ENCODE data around the gene RHNO1. TPM values are rescaled to one million over a fixed set of nuclear protein-coding genes. Genes with fewer than 3 reads are reported as not detected.

RHNO1 gene
- total RNA-seq, 6 donors from 2014 or later: 9.4 to 15.7 (median 12.3) TPM

GRCh38 chr12:2854669-2855453, 22.2 kb upstream of the RHNO1 start:
- TF ChIP-seq EP300 (IDR thresholded peaks at IDR 0.05): no peak
- TF ChIP-seq POLR2AphosphoS5 (IDR thresholded peaks at IDR 0.05): no peak
- no peak for TF ChIP-seq CTCF (IDR thresholded peaks at IDR 0.05)

GRCh38 chr12:2855546-2855945, 21.5 kb upstream of the RHNO1 start:
- H3K4me1 ChIP-seq: peaks cover 0 to 3% (median 0%) of the 10 kb centered on the region in 4 donors
- no peaks in the 10 kb centered on the region for H3K27me3 ChIP-seq
- H3K4me3 ChIP-seq: no peak overlapping the region
- H3K36me3 ChIP-seq: peaks cover 0 to 14% (median 2%) of the 10 kb centered on the region in 4 donors
- DNase-seq (no peak), ATAC-seq (ENCODE audit: low FRiP score in 2 of 2) (no peak)
- TF ChIP-seq CTCF (IDR thresholded peaks at IDR 0.05) (no peak), POLR2AphosphoS5 (IDR thresholded peaks at IDR 0.05) (no peak), EP300 (IDR thresholded peaks at IDR 0.05) (no peak), POLR2A (IDR thresholded peaks at IDR 0.05) (no peak)
- H3K9me3 ChIP-seq: no peaks in the 10 kb centered on the region
- 88 to 98% methylated on average over 7 of the region's 7 CpGs for WGBS, 2 donors
- H3K27ac ChIP-seq: no peak overlapping the region

More at GRCh38 chr12:2854669-2855453, 22.2 kb upstream of the RHNO1 start:
- 91% methylated on average over 21 to 25 of the region's 25 CpGs for WGBS, 2 donors
- DNase-seq (no peak), ATAC-seq (ENCODE audit: low FRiP score in 2 of 2) (no peak)
- no peak overlapping the region for H3K4me3 ChIP-seq
- H3K9me3 ChIP-seq: no peaks in the 10 kb centered on the region
- H3K27me3 ChIP-seq: no peaks in the 10 kb centered on the region
- H3K27ac ChIP-seq: no peak overlapping the region
- H3K4me1 ChIP-seq: peaks cover 0 to 3% (median 0%) of the 10 kb centered on the region in 4 donors
- peaks cover 0 to 14% (median 2%) of the 10 kb centered on the region in 4 donors for H3K36me3 ChIP-seq

GRCh38 chr12:2856051-2856450, 21.0 kb upstream of the RHNO1 start:
- ATAC-seq (ENCODE audit: low FRiP score in 2 of 2) (no peak), DNase-seq (no peak)
- no peaks in the 10 kb centered on the region for H3K27me3 ChIP-seq
- H3K4me1 ChIP-seq: peaks cover 0 to 3% (median 0%) of the 10 kb centered on the region in 4 donors
- H3K4me3 ChIP-seq: no peak overlapping the region
- H3K9me3 ChIP-seq: no peaks in the 10 kb centered on the region
- H3K36me3 ChIP-seq: peaks cover 0 to 14% (median 2%) of the 10 kb centered on the region in 4 donors
- 89 to 92% methylated on average over 3 of the region's 3 CpGs for WGBS, 2 donors
- no peak for TF ChIP-seq CTCF (IDR thresholded peaks at IDR 0.05)
- no peak for TF ChIP-seq EP300 (IDR thresholded peaks at IDR 0.05)
- no peak for TF ChIP-seq POLR2AphosphoS5 (IDR thresholded peaks at IDR 0.05)
- no peak for TF ChIP-seq POLR2A (IDR thresholded peaks at IDR 0.05)
- H3K27ac ChIP-seq: no peak overlapping the region

- peaks cover 0 to 3% (median 0%) of the 10 kb centered on the region in 4 donors for H3K4me1 ChIP-seq
- DNase-seq (no peak), ATAC-seq (ENCODE audit: low FRiP score in 2 of 2) (no peak)
- WGBS, 2 donors: 75 to 82% methylated on average over 2 to 3 of the region's 3 CpGs
- no peak within 1 kb of the TSS for H3K4me3 ChIP-seq
- peaks cover 0 to 14% (median 2%) of the 10 kb centered on the region in 4 donors for H3K36me3 ChIP-seq
- H3K9me3 ChIP-seq: no peaks in the 10 kb centered on the region
- TF ChIP-seq POLR2AphosphoS5 (IDR thresholded peaks at IDR 0.05) (no peak), EP300 (IDR thresholded peaks at IDR 0.05) (no peak), CTCF (IDR thresholded peaks at IDR 0.05) (no peak), POLR2A (IDR thresholded peaks at IDR 0.05) (no peak)
- no peaks in the 10 kb centered on the region for H3K27me3 ChIP-seq
- no peak within 1 kb of the TSS for H3K27ac ChIP-seq
Observed at GRCh38 chr12:2857021-2857431, 20.0 kb upstream of the RHNO1 start, which contains the start of gene TEX52. Gene TEX52, minus strand, starts transcription at chr12:2857039. Its CDS starts 13 bp downstream, at chr12:2857026.

Data from upper lobe of left lung (tissue), 6 donors.